ENCODE results near the gene MPV17. TPM values are rescaled to one million over a fixed set of nuclear protein-coding genes. Genes with fewer than 3 reads are reported as not detected.

MPV17 gene
- total and polyA plus RNA-seq, 9 of the 15 experiments (the other 6 are each of a cell fraction or from before 2014, with no cell fraction given) = 54.7 to 140 (median 70.2) TPM

DNA sequence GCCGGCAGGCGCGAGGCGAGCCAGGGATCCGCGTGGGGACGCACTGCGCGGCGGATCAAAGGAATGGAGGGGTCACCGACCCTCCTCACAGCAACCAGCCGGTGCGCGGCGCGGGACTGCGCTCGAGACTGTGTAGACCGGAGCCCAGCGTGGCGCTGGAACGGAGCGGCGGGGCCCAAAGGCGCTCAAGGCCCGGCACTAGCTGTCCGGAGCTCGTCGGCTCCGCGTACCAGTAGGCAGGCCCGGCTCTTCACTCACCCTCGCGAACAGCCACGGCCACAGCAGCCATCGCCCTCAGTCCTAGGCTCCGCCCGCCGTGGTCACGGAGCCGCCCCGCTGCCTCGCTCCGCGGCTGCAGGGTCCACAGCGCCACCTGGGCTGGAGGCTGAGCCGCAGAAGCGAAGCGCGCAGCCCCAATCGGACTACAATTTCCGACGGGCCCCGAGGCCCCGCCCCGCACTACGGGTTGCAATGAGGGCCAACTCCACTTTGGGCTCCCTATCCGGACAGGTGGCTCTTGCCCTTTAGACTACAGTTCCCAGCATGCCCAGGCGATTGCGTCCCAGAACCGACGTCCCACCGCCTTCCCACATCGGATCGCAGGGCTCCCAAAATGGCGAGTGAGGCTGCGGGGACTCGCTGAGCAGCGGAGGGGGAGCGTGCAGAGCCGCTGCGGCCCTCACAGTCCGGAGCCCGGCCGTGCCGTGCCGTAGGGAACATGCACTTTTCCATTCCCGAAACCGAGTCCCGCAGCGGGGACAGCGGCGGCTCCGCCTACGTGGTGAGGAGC is 47.3 kb upstream of the MPV17 start, which contains the start of the genes EIF2B4 and SNX17 (continued):
- TF ChIP-seq, protein P1, sequence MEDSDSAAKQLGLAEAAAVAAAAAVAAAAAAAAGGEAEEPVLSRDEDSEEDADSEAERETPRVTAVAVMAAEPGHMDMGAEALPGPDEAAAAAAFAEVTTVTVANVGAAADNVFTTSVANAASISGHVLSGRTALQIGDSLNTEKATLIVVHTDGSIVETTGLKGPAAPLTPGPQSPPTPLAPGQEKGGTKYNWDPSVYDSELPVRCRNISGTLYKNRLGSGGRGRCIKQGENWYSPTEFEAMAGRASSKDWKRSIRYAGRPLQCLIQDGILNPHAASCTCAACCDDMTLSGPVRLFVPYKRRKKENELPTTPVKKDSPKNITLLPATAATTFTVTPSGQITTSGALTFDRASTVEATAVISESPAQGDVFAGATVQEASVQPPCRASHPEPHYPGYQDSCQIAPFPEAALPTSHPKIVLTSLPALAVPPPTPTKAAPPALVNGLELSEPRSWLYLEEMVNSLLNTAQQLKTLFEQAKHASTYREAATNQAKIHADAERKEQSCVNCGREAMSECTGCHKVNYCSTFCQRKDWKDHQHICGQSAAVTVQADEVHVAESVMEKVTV (CRISPR knock-in tag; IDR thresholded peaks at IDR 0.05) = peak; percentile 41; the same call in 1 of the 2 replicates
- TF ChIP-seq FOXJ2 (tag; IDR thresholded peaks at IDR 0.05) (peak; percentile 81; the same call in 1 of the 2 replicates), RAD21 (CRISPR knock-in tag; conservative IDR thresholded peaks at IDR 0.05 in 1 of 2, IDR thresholded peaks at IDR 0.05 in 1 of 2) (peak; percentile 71 to 77), CAMTA2 (CRISPR knock-in tag; conservative IDR thresholded peaks at IDR 0.05) (0 out of 2 replicates have a peak, but pooled peaks have one; percentile 63), ZKSCAN1 (IDR thresholded peaks at IDR 0.05; ENCODE audit: low read depth, low read length) (0 out of 2 replicates have a peak, but pooled peaks have one; percentile 68), MBD2 (IDR thresholded peaks at IDR 0.05; ENCODE audit: borderline replicate concordance, low read depth) (peak; percentile 95), ELF2 (CRISPR knock-in tag; IDR thresholded peaks at IDR 0.05) (no peak), ZNF707 (CRISPR knock-in tag; conservative IDR thresholded peaks at IDR 0.05) (no peak), MEIS2 (IDR thresholded peaks at IDR 0.05; ENCODE audit: partially characterized antibody) (peak; percentile 29), ZNF217 (CRISPR knock-in tag; IDR thresholded peaks at IDR 0.05) (no peak), SIN3A (IDR thresholded peaks at IDR 0.05; ENCODE audit: borderline replicate concordance in 2 of 2, control insufficient read depth in 1 of 2, low read depth in 2 of 2, low read length in 2 of 2) (peak; percentile 49 to 59; a peak in 1 of 4 replicates), CTBP1 (IDR thresholded peaks at IDR 0.05; ENCODE audit: borderline replicate concordance) (peak; percentile 93), SP1 (CRISPR knock-in tag; IDR thresholded peaks at IDR 0.05) (peak; percentile 100), TBL1XR1 (IDR thresholded peaks at IDR 0.05; ENCODE audit: low read length in 2 of 2) (peak; percentile 73 to 74; a peak in 3 of 4 replicates), ZNF644 (tag; IDR thresholded peaks at IDR 0.05; ENCODE audit: low read depth) (peak; percentile 36; the same call in 1 of the 2 replicates), POLR2H (tag; IDR thresholded peaks at IDR 0.05; ENCODE audit: low read depth) (peak; percentile 18)
- TF ChIP-seq, protein P2, sequence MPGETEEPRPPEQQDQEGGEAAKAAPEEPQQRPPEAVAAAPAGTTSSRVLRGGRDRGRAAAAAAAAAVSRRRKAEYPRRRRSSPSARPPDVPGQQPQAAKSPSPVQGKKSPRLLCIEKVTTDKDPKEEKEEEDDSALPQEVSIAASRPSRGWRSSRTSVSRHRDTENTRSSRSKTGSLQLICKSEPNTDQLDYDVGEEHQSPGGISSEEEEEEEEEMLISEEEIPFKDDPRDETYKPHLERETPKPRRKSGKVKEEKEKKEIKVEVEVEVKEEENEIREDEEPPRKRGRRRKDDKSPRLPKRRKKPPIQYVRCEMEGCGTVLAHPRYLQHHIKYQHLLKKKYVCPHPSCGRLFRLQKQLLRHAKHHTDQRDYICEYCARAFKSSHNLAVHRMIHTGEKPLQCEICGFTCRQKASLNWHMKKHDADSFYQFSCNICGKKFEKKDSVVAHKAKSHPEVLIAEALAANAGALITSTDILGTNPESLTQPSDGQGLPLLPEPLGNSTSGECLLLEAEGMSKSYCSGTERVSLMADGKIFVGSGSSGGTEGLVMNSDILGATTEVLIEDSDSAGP (CRISPR knock-in tag; IDR thresholded peaks at IDR 0.05) = peak; percentile 71; the same call in 1 of the 2 replicates
- TF ChIP-seq, protein P3, sequence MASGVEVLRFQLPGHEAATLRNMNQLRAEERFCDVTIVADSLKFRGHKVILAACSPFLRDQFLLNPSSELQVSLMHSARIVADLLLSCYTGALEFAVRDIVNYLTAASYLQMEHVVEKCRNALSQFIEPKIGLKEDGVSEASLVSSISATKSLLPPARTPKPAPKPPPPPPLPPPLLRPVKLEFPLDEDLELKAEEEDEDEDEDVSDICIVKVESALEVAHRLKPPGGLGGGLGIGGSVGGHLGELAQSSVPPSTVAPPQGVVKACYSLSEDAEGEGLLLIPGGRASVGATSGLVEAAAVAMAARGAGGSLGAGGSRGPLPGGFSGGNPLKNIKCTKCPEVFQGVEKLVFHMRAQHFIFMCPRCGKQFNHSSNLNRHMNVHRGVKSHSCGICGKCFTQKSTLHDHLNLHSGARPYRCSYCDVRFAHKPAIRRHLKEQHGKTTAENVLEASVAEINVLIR (CRISPR knock-in tag; IDR thresholded peaks at IDR 0.05) = peak; percentile 56; the same call in 1 of the 2 replicates
- TF ChIP-seq, protein P4, sequence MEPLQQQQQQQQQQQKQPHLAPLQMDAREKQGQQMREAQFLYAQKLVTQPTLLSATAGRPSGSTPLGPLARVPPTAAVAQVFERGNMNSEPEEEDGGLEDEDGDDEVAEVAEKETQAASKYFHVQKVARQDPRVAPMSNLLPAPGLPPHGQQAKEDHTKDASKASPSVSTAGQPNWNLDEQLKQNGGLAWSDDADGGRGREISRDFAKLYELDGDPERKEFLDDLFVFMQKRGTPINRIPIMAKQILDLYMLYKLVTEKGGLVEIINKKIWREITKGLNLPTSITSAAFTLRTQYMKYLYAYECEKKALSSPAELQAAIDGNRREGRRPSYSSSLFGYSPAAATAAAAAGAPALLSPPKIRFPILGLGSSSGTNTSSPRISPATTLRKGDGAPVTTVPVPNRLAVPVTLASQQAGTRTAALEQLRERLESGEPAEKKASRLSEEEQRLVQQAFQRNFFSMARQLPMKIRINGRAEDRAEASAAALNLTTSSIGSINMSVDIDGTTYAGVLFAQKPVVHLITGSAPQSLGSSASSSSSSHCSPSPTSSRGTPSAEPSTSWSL (CRISPR knock-in tag; IDR thresholded peaks at IDR 0.05; ENCODE audit: borderline replicate concordance) = no peak

All from K562 (cell line).